Muscle of arm (tissue), 12 donors: ENCODE measurements around the gene TRPM8. TPM values are rescaled to one million over a fixed set of nuclear protein-coding genes. Genes with fewer than 3 reads are reported as not detected.

Experiments
- DNase-seq: peaks from one replicate; pipeline ENCODE4 v3.0.0-alpha.2; 2013
- polyA plus RNA-seq, 12 donors: library from polyadenylated mRNA; unstranded; fragments of 120-200 nt; gene quantifications; one replicate each; pipeline ENCODE4 v1.2.1, GENCODE V29; 2013; ENCODE audit not compliant: insufficient read length in 12 of 12

The TRPM8 gene
- polyA plus RNA-seq, 12 donors = 0.11 to 0.30 (median 0.26) TPM; not detected in 8

DNA sequence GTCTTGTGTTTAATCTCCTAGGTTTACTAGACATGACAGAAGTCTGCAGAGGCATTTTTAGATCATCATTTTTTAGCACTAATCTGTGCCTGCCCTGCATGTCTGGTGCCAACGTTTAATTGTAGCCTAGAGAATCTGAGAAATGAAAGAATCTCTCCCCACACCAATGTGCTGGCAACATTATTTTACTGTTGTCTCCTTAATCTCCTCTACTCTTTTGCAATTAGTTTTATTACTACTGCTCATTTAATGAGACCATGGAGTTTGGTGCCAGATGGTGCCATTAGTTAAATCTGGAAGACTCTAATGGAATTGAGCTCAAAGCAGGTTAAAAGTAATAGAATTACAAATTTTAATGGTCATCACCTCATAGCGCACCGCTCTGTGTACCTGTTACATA is 129.3 kb downstream of the TRPM8 start:
- no peak for DNase-seq

DNA sequence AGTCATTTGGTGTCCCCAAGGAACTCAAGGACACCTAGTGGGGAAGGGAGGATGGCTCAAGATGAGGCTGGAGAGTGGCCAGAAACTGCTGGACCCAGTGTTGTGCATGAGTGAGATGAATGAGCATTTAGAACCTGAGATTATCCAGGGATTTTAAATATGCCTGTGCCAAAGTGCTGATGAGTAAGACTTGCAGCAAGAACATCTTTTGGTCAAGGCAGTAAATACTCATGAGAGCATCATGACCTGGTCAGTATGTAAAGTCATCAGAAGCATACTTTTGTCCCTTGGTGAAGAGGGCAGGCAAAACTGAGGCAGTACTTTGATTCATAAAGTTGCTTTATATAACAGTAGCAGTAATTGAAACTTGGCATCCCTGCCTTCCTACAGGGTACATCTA is 130.2 kb downstream of the TRPM8 start:
- no peak for DNase-seq

- no peak for DNase-seq
Observed at GRCh38 chr2:234048049-234048448, 130.9 kb downstream of the TRPM8 start.

- no peak for DNase-seq
Observed at GRCh38 chr2:234050455-234051135, 133.4 kb downstream of the TRPM8 start, which contains the start of gene SPP2. Gene SPP2 (plus strand): TSS chr2:234050702. CDS start chr2:234050787, 85 bp downstream.

GRCh38 chr2:234051374-234052070 is 134.3 kb downstream of the TRPM8 start:
- DNase-seq = no peak

DNA sequence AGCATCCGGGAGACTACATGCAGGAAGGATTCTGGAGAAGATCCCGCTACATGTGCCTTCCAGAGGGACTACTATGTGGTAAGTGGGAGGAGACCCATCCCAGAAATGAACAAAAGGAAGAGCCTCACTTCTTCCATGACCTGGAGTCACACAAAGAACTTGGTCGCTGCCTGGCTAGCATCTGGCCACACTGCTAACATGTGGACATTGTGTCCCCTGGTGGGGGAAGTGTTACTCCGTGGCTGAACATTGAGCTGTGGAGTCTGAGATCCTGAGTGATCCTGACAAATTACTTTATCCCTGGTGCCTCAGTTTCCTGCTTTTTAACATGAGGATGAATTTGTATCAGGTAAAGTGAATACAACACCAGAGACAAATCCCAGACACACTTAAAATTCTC is 141.7 kb downstream of the TRPM8 start:
- no peak for DNase-seq

DNA sequence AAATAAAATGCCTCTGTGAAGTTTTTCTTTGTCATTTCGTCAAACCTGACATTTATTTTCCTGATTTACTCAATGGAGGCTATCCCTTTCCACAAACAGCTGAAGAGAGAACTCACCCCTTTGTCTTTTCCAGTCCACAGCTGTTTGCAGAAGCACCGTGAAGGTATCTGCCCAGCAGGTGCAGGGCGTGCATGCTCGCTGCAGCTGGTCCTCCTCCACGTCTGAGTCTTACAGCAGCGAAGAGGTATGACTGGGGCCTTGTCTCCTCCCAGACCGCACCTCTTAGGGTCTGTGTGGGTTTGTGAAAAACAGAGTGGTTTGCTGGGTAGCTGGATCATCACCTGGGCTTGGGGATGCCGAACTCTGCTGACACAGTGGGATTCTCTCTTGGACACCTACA is 143.1 kb downstream of the TRPM8 start:
- DNase-seq = no peak

DNA sequence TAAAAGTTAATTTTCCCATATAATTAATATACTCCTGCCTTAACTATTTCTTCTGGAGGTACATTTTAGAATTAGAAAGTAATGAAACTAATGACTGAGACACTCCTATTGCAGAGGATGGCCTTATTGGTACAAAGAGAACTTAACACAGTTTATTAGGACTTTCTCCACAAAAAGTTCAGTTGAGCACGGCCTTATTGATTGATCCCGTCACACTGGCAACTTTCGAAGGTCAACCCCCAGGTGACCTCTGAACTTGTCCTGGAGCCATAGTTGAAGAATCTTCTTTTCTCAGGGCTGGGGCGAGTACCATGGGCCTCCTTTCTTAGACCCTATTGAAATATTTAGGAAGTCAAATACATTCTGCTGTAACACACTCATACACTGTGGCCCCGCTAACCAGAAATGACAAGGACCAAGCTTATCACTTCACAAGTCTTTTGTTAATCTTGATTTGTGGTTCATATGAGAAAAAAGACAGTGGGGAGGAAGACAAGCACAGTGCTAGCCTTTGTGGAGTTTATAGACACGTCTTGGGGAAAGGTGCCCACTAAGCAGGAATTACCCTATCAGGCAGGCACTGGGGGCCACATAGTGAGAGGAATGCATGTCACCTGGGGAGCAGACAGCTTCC is 144.6 kb downstream of the TRPM8 start:
- DNase-seq = no peak

DNA sequence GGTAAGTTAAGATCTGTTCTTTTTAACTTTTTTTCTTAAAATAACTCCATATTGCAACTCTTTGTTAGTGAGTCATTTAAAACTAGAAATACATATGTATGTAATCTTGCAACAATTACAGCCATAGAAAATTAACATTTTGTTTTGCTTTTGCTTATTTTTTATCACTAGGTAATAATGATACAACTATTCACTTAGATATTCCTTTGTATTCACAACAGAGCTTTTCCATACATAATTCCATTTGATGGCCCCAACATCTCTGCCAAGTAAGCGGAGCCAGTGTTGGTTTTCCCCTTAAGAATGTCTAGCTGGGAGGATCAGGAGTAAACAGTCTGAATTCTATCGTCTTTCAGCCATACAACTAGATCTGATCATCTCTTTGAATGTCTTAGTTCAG is 149.4 kb downstream of the TRPM8 start:
- DNase-seq = no peak

Other genes with a start within 250 kb of the TRPM8 start
- not detected for gene UGT1A9, start 245.5 kb upstream of the TRPM8 start, polyA plus RNA-seq
- gene UGT1A7, start 235.5 kb upstream of the TRPM8 start, polyA plus RNA-seq = not detected
- under 1 TPM in 2 of 12 donors, not detected in 10; 0.14 to 0.62 TPM for gene UGT1A6, start 224.5 kb upstream of the TRPM8 start, polyA plus RNA-seq
- not detected for gene UGT1A5, start 204.5 kb upstream of the TRPM8 start, polyA plus RNA-seq
- not detected for gene UGT1A4, start 198.6 kb upstream of the TRPM8 start, polyA plus RNA-seq
- not detected for gene UGT1A3, start 188.3 kb upstream of the TRPM8 start, polyA plus RNA-seq
- gene UGT1A1, start 157.1 kb upstream of the TRPM8 start, polyA plus RNA-seq = under 1 TPM in 4 of 12 donors, not detected in 8; 0.05 to 0.14 (median 0.06) TPM
- under 1 TPM in 3 of 12 donors, not detected in 9; 0.12 to 0.44 (median 0.21) TPM for gene MROH2A, start 139.0 kb upstream of the TRPM8 start, polyA plus RNA-seq
- 10 to 100 TPM in 8 of 12 donors, 1 to 10 TPM in 3, not detected in 1; 6.2 to 31.1 (median 12.0) TPM for gene HJURP, start 62.8 kb upstream of the TRPM8 start, polyA plus RNA-seq
- gene SPP2, start 133.3 kb downstream of the TRPM8 start, polyA plus RNA-seq = under 1 TPM in 1 of 12 donors, not detected in 11; 0.59 TPM